ENCODE measurements around the gene ACKR3.

ACKR3 gene

GRCh38 chr2:236571145-236571544 is 1.5 kb downstream of the ACKR3 start:
- DNase-seq: no peak

GRCh38 chr2:236572482-236572881 is 2.9 kb downstream of the ACKR3 start:
- DNase-seq: no peak

DNA sequence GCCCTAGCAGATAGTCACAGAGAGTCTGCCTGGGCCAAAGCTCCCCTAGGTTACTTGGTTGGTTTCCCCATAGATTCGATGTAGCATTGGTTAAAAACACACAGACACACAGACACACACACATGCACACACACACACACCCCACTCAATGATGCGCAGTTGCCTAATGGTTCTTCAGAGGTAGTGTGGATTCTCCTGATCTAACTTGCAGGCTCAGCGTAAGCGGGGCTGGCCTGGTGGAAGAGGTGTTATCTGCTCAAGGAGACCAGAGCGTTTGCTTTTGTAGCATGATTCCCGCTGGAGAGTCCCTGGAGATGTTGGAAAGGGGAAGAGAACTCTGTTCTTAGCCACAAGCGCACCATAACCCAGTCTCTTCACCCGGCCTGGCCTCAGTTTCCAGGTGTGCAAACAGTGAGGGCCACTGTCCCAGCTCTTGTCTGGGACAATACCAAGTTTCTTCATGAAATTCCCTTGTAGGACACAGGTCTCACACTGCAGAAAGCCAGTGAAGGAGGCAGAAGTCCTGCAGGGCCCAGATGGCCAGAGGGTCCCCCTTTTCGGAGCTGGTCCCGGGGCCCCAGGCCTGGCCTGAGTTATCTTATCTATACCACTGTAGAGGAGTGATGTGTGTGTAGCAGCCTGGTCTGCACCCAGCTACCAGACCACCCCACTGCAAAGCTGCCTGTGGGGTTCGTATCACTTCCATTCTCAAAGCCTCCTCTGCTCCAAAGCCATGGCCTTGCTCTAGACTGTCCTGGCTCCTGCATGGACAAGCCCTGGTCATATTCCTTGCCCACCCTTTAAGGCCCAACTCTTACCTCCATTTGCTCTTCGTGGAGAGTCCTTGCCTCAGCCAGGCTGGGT is 3.7 kb downstream of the ACKR3 start:
- no peak for DNase-seq

- DNase-seq: no peak
Observed at GRCh38 chr2:236574000-236574399, 4.4 kb downstream of the ACKR3 start.

GRCh38 chr2:236574424-236575145 is 5.0 kb downstream of the ACKR3 start:
- DNase-seq: no peak

- no peak for DNase-seq
Observed at GRCh38 chr2:236575510-236575909, 5.9 kb downstream of the ACKR3 start.

DNA sequence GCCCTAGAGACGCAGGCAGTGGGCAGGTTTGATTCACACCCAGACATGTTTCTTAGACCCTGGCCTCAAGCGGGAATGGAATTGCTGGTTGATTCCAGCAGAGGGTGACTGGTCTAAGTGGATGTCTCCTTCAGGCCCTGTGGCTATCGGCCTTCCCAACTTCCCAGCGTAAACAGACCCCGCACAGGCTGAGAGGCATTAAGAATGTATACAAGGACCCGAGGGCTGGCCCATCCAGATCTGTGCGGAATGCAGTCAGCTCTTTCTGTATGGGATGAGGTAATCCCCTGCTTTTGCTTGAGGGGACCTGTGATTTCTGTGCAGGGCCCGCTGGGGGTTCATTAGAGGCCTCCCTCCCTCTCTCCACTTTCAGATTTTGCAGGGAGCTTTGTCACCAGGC is 6.5 kb downstream of the ACKR3 start:
- DNase-seq: no peak

GRCh38 chr2:236576953-236577352 is 7.3 kb downstream of the ACKR3 start:
- DNase-seq: no peak

DNA sequence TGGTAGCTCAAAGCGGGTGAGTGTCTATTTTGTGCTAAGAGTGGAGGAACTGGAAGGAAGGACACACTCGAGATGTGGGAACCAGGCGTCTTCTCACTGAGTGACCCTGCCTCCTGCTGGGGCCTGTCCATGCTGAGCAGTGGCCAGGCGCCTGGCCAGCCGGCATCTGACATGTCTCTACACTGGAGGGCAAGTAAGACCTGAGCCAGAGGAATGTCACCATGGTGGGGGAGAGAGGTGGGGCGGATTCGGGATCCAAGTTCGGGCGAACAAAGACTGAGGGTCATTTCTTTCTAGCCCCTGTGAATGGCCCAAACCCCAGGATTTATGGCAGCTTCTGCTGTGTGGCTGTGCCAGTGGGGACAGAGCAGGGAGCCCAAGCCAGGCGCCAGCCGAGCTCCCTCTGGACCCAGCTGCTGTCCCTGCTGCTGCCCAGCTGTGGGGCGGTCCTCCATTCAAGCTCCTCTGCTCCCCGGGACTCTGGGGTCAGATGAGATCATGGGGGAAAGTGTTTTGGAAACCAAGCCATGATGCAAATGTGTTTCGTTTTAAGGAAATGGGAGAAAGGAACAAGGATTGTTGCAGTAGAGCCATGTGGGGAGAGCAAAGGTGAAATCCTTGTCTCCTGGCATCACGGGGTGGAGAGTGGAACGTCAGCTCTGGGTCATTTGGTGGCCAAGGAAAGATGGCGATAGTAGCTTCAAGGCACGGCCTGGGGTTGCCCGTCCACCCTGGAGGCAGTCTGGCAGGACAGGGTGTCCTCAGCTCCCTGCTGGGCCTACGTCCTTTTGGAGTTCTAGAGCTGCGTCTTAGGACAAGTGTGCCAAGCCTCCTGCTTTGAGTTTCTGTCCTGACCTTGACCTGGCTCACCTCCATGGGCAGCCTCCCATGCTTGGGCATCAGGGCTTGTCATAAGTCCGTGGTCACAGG is 8.1 kb downstream of the ACKR3 start:
- DNase-seq: no peak

GRCh38 chr2:236578411-236578846 is 8.8 kb downstream of the ACKR3 start:
- DNase-seq: no peak

GRCh38 chr2:236579048-236579745 is 9.6 kb downstream of the ACKR3 start:
- DNase-seq: no peak

- DNase-seq: no peak
Observed at GRCh38 chr2:236579746-236580315, 10.2 kb downstream of the ACKR3 start.

- DNase-seq: no peak
Observed at GRCh38 chr2:236580746-236581355, 11.2 kb downstream of the ACKR3 start.

DNA sequence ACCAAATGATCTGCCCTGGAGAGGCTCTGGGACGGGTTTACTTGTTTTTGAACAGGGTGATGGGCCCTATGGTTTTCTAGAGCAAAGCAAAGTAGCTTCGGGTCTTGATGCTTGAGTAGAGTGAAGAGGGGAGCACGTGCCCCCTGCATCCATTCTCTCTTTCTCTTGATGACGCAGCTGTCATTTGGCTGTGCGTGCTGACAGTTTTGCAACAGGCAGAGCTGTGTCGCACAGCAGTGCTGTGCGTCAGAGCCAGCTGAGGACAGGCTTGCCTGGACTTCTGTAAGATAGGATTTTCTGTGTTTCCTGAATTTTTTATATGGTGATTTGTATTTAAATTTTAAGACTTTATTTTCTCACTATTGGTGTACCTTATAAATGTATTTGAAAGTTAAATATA is 11.9 kb downstream of the ACKR3 start:
- no peak for DNase-seq

GRCh38 chr2:236582968-236583367 is 13.3 kb downstream of the ACKR3 start:
- DNase-seq: no peak

- no peak for DNase-seq
Observed at GRCh38 chr2:236583621-236584203, 14.1 kb downstream of the ACKR3 start.

DNA sequence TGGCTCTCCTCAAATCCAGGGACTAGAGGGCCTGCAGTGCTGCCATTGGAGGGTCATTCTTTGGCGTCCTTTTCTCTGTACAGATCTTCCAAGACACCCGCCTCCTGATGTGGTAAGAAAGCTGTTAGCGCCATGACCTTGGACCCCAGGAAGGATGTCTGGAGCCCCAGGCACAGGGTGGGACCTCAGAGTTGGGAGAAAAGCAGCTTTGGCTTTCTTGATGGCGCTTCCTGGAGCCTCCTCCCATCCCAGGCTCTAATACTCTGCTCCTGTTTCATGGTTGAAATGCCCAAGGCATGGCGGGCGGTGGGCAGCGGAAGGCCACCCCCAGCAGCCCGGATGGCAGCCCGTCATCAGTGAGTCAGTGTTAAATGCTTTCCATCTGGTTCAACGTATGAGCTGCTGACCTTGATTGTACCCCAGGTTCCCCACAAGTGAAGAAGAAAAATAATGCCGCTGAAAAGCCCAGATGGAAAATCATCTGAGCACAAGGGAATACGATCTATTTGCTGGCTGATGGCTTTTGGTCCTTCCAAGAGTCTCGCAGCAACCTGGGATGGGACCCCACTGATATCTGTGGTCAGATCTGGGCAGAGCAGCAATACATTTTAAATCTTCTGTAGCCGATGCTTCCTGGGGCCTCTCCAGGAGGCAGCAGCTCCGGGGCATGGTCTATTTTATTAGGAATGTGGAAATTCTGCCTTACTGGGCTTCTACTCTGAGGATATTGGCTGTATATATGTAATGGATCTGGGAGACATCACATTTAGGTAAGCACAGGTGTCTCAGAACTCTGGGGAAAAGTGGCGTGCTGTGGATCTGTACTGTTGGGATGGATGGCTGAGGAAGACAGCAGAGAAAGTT is 15.1 kb downstream of the ACKR3 start:
- DNase-seq: no peak

DNA sequence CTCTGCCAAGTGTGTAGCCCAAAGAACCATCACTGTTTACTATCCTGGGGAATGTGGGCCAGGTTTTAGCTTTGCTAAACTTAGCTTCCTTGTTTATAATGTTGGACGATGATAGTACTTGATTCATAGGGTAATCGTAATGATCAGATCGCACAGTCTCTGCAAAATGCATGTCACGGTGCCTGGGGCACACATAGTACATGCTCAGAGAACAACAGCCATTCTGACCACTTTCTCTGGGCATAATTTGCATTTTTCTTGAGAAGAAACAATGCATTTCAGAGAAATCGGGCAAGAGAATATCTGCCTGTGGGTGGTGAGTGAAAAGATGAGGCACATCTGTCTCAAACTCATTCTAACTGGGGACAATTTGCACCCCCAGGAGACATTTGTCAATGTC is 16.3 kb downstream of the ACKR3 start:
- DNase-seq: no peak

GRCh38 chr2:236587861-236588815 is 18.5 kb downstream of the ACKR3 start:
- DNase-seq: no peak
